Hepatocyte (in vitro differentiated cells): ENCODE data around the gene MKRN2. TPM values are rescaled to one million over a fixed set of nuclear protein-coding genes. Genes with fewer than 3 reads are reported as not detected.

Experiments used
- DNase-seq: peaks from one replicate; pipeline ENCODE4 v3.0.0-alpha.2; 2016; ENCODE audit warnings: low spot score
- H2AFZ ChIP-seq: fragments of 200-600 bp; sonication (generic); 2 replicates; pipeline ENCODE4 v1.6.0; 2016; ENCODE audit warnings: antibody characterized with exemption, mild to moderate bottlenecking
- H3K27ac ChIP-seq: fragments of 200-600 bp; sonication (generic); 2 replicates; pipeline ENCODE4 v1.5.1; 2016; ENCODE audit warnings: mild to moderate bottlenecking
- H3K27me3 ChIP-seq: fragments of 200-600 bp; sonication (generic); 2 replicates; pipeline ENCODE4 v1.6.1; 2016
- H3K36me3 ChIP-seq: fragments of 200-600 bp; sonication (generic); replicated peaks from 2 replicates; pipeline ENCODE4 v1.5.1; 2016; ENCODE audit warnings: low read depth; ENCODE audit not compliant: insufficient read depth
- H3K4me1 ChIP-seq: fragments of 200-600 bp; sonication (generic); 2 replicates; pipeline ENCODE4 v1.5.1; 2016; ENCODE audit warnings: mild to moderate bottlenecking, moderate library complexity; ENCODE audit not compliant: insufficient read depth
- H3K4me2 ChIP-seq: fragments of 200-600 bp; sonication (generic); 2 replicates; pipeline ENCODE4 v1.6.0; 2016
- H3K4me3 ChIP-seq: fragments of 200-600 bp; sonication (generic); 2 replicates; pipeline ENCODE4 v1.5.1; 2016; ENCODE audit warnings: mild to moderate bottlenecking
- H3K79me2 ChIP-seq: fragments of 200-600 bp; sonication (generic); 2 replicates; pipeline ENCODE4 v1.6.0; 2017; ENCODE audit warnings: mild to moderate bottlenecking
- H3K9me2 ChIP-seq: fragments of 200-600 bp; sonication (generic); replicated peaks from 2 replicates; pipeline ENCODE4 v1.6.0; 2017; ENCODE audit warnings: mild to moderate bottlenecking; ENCODE audit not compliant: insufficient read depth
- H3K9me3 ChIP-seq: fragments of 200-600 bp; sonication (generic); 2 replicates; pipeline ENCODE4 v1.5.1; 2016; ENCODE audit warnings: low read depth, mild to moderate bottlenecking
- H4K20me1 ChIP-seq: fragments of 200-600 bp; sonication (generic); 2 replicates; pipeline ENCODE4 v1.6.0; 2016; ENCODE audit warnings: mild to moderate bottlenecking; ENCODE audit not compliant: insufficient read depth, poor library complexity, severe bottlenecking
- CTCF ChIP-seq: fragments of 200-600 bp; sonication (generic); IDR thresholded peaks from 2 replicates; pipeline ENCODE4 v1.5.1; 2016; ENCODE audit warnings: antibody characterized with exemption, mild to moderate bottlenecking; ENCODE audit not compliant: poor library complexity
- EZH2 ChIP-seq: fragments of 200-600 bp; sonication (generic); IDR thresholded peaks from 2 replicates; pipeline ENCODE4 v1.6.1; 2016; ENCODE audit warnings: antibody characterized with exemption, mild to moderate bottlenecking, borderline replicate concordance
- EZH2phosphoT487 ChIP-seq: fragments of 200-600 bp; sonication (generic); IDR thresholded peaks from one replicate; pipeline ENCODE4 v1.6.1; 2018; ENCODE audit warnings: antibody characterized with exemption, mild to moderate bottlenecking, low read depth, moderate library complexity; ENCODE audit not compliant: unreplicated experiment, severe bottlenecking
- WGBS: methylation state at CpG from one replicate; pipeline ENCODE4 v1.1.6; 2016; ENCODE audit warnings: low lambda C conversion rate; ENCODE audit errors: missing lambda C conversion rate; 5-methylcytosine and 5-hydroxymethylcytosine counted together
- polyA plus RNA-seq: library from polyadenylated mRNA; unstranded; fragments of >200 nt; fragmentation: Nextera tagmentation; extraction: Ambion mirVana; gene quantifications from 2 replicates; pipeline ENCODE4 v1.2.1, GENCODE V29; 2016
- total RNA-seq: library from RNA; depleted of rRNA; stranded (reverse); fragments of >200 nt; gene quantifications from 2 replicates; pipeline ENCODE4 v1.2.3, GENCODE V29; 2014

The MKRN2 gene
- total and polyA plus RNA-seq, 2 experiments from 2014 or later: 22.6 to 30.1 TPM

- Histone ChIP-seq H3K4me2 (no peak overlapping the region), H3K9me2 (no peaks in the 10 kb centered on the region), H3K79me2 (no peaks in the 10 kb centered on the region), H3K27me3 (no peaks in the 10 kb centered on the region), H3K36me3 (no peaks in the 10 kb centered on the region), H3K9me3 (no peaks in the 10 kb centered on the region), H4K20me1 (no peaks in the 10 kb centered on the region), H3K4me1 (no peaks in the 10 kb centered on the region), H2AFZ (no peak overlapping the region), H3K4me3 (no peak overlapping the region), H3K27ac (no peak overlapping the region)
- DNase-seq: no peak
- TF ChIP-seq EZH2phosphoT487: no peak
- TF ChIP-seq EZH2: no peak
- no peak for TF ChIP-seq CTCF
Observed at GRCh38 chr3:12515631-12516030, 41.3 kb upstream of the MKRN2 start.

- H3K79me2 ChIP-seq: no peaks in the 10 kb centered on the region
- no peaks in the 10 kb centered on the region for H3K27me3 ChIP-seq
- 84% methylated on average over 11 of the region's 11 CpGs for WGBS
- no peak overlapping the region for H3K27ac ChIP-seq
- H3K9me3 ChIP-seq: no peaks in the 10 kb centered on the region
- no peaks in the 10 kb centered on the region for H3K4me1 ChIP-seq
- TF ChIP-seq EZH2phosphoT487 (no peak), EZH2 (no peak), CTCF (no peak)
- H3K9me2 ChIP-seq: no peaks in the 10 kb centered on the region
- H3K4me3 ChIP-seq: no peak overlapping the region
- no peaks in the 10 kb centered on the region for H4K20me1 ChIP-seq
- H2AFZ ChIP-seq: no peak overlapping the region
- H3K36me3 ChIP-seq: no peaks in the 10 kb centered on the region
- H3K4me2 ChIP-seq: no peak overlapping the region
- no peak for DNase-seq
Observed at GRCh38 chr3:12516873-12517272, 40.0 kb upstream of the MKRN2 start.

- H3K9me2 ChIP-seq: no peaks in the 10 kb centered on the region
- H3K4me2 ChIP-seq: no peak overlapping the region
- no peak for DNase-seq
- no peak overlapping the region for H3K27ac ChIP-seq
- H2AFZ ChIP-seq: no peak overlapping the region
- H3K36me3 ChIP-seq: no peaks in the 10 kb centered on the region
- H3K27me3 ChIP-seq: no peaks in the 10 kb centered on the region
- 81% methylated on average over 6 of the region's 6 CpGs for WGBS
- no peaks in the 10 kb centered on the region for H4K20me1 ChIP-seq
- H3K4me3 ChIP-seq: no peak overlapping the region
- H3K4me1 ChIP-seq: no peaks in the 10 kb centered on the region
- no peaks in the 10 kb centered on the region for H3K79me2 ChIP-seq
- TF ChIP-seq CTCF (no peak), EZH2 (no peak), EZH2phosphoT487 (no peak)
- H3K9me3 ChIP-seq: no peaks in the 10 kb centered on the region
Observed at GRCh38 chr3:12518261-12519028, 38.4 kb upstream of the MKRN2 start.

GRCh38 chr3:12521010-12521409 is 35.9 kb upstream of the MKRN2 start:
- Histone ChIP-seq H3K9me3 (no peaks in the 10 kb centered on the region), H2AFZ (no peak overlapping the region), H3K9me2 (no peaks in the 10 kb centered on the region), H3K4me3 (no peak overlapping the region), H3K4me1 (no peaks in the 10 kb centered on the region), H3K27me3 (no peaks in the 10 kb centered on the region), H3K79me2 (no peaks in the 10 kb centered on the region), H3K27ac (no peak overlapping the region), H3K4me2 (no peak overlapping the region), H4K20me1 (no peaks in the 10 kb centered on the region), H3K36me3 (no peaks in the 10 kb centered on the region)
- 94% methylated on average over 2 of the region's 2 CpGs for WGBS
- DNase-seq: no peak
- no peak for TF ChIP-seq EZH2phosphoT487
- TF ChIP-seq EZH2: no peak
- TF ChIP-seq CTCF: no peak
